Karpas-422 (cell line): Measurements from ENCODE around the gene TGOLN2. TPM values are rescaled to one million over a fixed set of nuclear protein-coding genes. Genes with fewer than 3 reads are reported as not detected.

Experiments used
- DNase-seq: peaks from one replicate; pipeline ENCODE4 v3.0.0-alpha.2; 2015
- H2AFZ ChIP-seq: fragments of 200-600 bp; sonication (generic); 2 replicates; pipeline ENCODE4 v1.6.1; 2014; ENCODE audit warnings: antibody characterized with exemption, low read length, mixed read lengths
- H3K27ac ChIP-seq: fragments of 200-600 bp; sonication (generic); 2 replicates; pipeline ENCODE4 v1.5.1; 2014; ENCODE audit warnings: mild to moderate bottlenecking, low read length, moderate library complexity
- H3K27me3 ChIP-seq: fragments of 200-600 bp; sonication (generic); 2 replicates; pipeline ENCODE4 v1.6.1; 2014; ENCODE audit warnings: low read length, mixed read lengths
- H3K36me3 ChIP-seq: fragments of 200-600 bp; sonication (generic); 2 replicates; pipeline ENCODE4 v1.6.1; 2014; ENCODE audit warnings: low read length, mixed read lengths; ENCODE audit not compliant: insufficient read depth
- H3K4me1 ChIP-seq: fragments of 200-600 bp; sonication (generic); 2 replicates; pipeline ENCODE4 v1.6.1; 2014; ENCODE audit warnings: mild to moderate bottlenecking, low read length, mixed read lengths
- H3K4me2 ChIP-seq: fragments of 200-600 bp; sonication (generic); 2 replicates; pipeline ENCODE4 v1.6.1; 2014; ENCODE audit warnings: low read length, low read depth, mild to moderate bottlenecking; ENCODE audit not compliant: poor library complexity, severe bottlenecking
- H3K4me3 ChIP-seq: fragments of 200-600 bp; sonication (generic); 2 replicates; pipeline ENCODE4 v1.5.1; 2014; ENCODE audit warnings: mild to moderate bottlenecking, antibody characterized with exemption, low read length, mixed read lengths
- H3K79me2 ChIP-seq: fragments of 200-600 bp; sonication (generic); 2 replicates; pipeline ENCODE4 v1.6.1; 2014; ENCODE audit warnings: mild to moderate bottlenecking, low read length, mixed read lengths
- H3K9ac ChIP-seq: fragments of 200-600 bp; sonication (generic); 2 replicates; pipeline ENCODE4 v1.6.0; 2014; ENCODE audit warnings: low read length
- H3K9me2 ChIP-seq: fragments of 200-600 bp; sonication (generic), shearing (Covaris generic); replicated peaks from 2 replicates; pipeline ENCODE4 v1.6.0; 2014; ENCODE audit warnings: mild to moderate bottlenecking, low read length, moderate library complexity; ENCODE audit not compliant: insufficient read depth
- H3K9me3 ChIP-seq: fragments of 300-700, 200-600 bp; sonication (generic); 2 replicates; pipeline ENCODE4 v1.6.1; 2014; ENCODE audit warnings: low read length, mixed read lengths
- H4K20me1 ChIP-seq: fragments of 200-600 bp; sonication (generic); 2 replicates; pipeline ENCODE4 v1.6.1; 2014; ENCODE audit warnings: mild to moderate bottlenecking, antibody characterized with exemption, low read length, low read depth; ENCODE audit not compliant: insufficient read depth
- total RNA-seq: library from RNA; depleted of rRNA; stranded (reverse); fragments of >200 nt; shearing (Covaris generic); gene quantifications from 2 replicates; pipeline ENCODE4 v1.2.3, GENCODE V29; 2014; ENCODE audit warnings: low replicate concordance

The TGOLN2 gene
- total RNA-seq, 1 experiment from 2014 or later, result 130 TPM

DNA sequence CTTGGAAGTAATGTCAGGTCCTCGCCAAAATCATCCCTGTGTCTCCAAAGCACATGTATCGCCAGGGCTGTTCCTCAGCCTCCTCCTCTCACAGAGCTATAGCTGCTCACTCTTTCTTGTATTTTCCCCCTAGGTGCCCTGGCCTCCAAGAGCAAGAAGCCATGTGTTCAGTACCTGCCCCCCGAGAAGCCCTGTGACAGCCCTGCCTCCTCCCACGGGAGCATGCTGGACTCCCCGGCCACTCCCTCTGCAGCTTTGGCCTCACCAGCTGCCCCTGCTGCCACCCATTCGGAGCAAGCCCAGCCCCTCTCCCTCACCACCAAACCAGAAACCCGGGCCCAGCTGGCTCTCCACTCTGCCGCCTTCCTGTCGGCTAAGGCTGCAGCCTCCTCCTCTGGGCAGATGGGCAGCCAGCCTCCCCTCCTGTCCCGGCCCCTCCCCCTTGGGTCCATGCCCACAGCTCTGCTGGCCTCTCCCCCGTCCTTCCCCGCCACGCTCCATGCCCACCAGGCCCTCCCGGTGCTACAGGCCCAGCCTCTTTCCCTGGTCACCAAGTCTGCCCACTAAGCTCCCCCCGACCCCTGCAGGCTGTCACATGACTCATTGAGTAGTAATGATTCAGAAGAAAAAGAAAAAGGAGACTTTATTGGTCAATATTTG lies 18.8 kb downstream of the TGOLN2 start:
- H3K4me3 ChIP-seq, result no peak overlapping the region

DNA sequence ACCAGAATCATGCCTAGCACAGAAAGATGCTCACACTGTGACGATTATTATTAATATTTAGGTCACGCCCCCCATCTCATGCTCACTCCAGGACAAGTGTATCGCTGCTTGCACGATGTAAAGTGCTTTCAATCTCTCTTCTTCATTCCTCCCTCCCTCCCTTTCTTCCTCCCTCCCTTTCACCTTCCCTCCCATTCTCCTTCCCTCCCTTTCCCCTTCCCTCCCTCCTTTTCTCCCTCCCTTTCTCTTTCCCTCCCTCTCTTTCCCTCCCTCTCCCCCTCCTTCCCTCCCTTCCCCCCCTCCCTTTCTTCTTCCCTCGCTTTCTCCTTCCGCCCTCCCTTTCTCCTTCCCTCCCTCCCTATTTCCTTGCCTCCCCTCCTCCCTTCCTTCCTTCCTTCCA lies 19.6 kb downstream of the TGOLN2 start:
- Histone ChIP-seq H3K27me3 (no peaks in the 10 kb centered on the region), H3K79me2 (no peaks in the 10 kb centered on the region), H3K4me3 (no peak overlapping the region), H3K9ac (no peak overlapping the region), H4K20me1 (peaks cover 22% of the 10 kb centered on the region; the same call in 1 of the 2 replicates), H3K27ac (no peak overlapping the region), H3K9me3 (no peaks in the 10 kb centered on the region), H2AFZ (no peak overlapping the region), H3K36me3 (no peaks in the 10 kb centered on the region), H3K4me2 (no peak overlapping the region), H3K9me2 (no peaks in the 10 kb centered on the region), H3K4me1 (peaks cover 28% of the 10 kb centered on the region)
- DNase-seq, result no peak

More for the DNA sequence above, 18.8 kb downstream of the TGOLN2 start:
- Histone ChIP-seq H3K36me3 (no peaks in the 10 kb centered on the region), H2AFZ (no peak overlapping the region), H3K27ac (no peak overlapping the region), H3K9me3 (no peaks in the 10 kb centered on the region), H3K9ac (no peak overlapping the region), H3K79me2 (no peaks in the 10 kb centered on the region), H3K4me2 (no peak overlapping the region), H3K4me1 (peaks cover 28% of the 10 kb centered on the region), H3K9me2 (no peaks in the 10 kb centered on the region), H4K20me1 (peaks cover 22% of the 10 kb centered on the region; the same call in 1 of the 2 replicates), H3K27me3 (no peaks in the 10 kb centered on the region)
- no peak for DNase-seq

DNA sequence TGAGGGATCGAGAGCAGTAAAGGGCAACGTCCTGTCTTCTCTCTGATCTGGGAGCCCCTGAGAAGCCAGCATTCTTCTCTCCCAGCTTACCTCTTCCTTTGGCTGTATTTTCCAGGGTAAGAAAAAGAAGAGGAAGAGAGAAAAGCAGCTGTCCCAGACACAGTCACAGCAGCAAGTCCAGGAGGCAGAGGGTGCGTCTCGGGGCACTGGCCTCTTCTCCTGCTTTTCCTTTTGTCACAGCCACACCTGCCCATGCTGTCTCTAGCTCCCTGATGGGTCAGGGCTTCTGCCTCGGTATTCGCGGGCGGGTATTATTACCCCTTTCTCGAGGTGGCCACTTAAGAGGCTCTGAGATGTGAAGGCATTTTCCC lies 20.3 kb downstream of the TGOLN2 start:
- H3K9ac ChIP-seq, result peak overlapping the region; percentile 52
- no peak overlapping the region for H3K27ac ChIP-seq
- no peak for DNase-seq
- H3K9me2 ChIP-seq, result no peaks in the 10 kb centered on the region
- H2AFZ ChIP-seq, result no peak overlapping the region
- peak overlapping the region; percentile 58 for H3K4me2 ChIP-seq
- no peaks in the 10 kb centered on the region for H3K36me3 ChIP-seq
- H3K79me2 ChIP-seq, result no peaks in the 10 kb centered on the region
- H3K4me3 ChIP-seq, result no peak overlapping the region
- no peaks in the 10 kb centered on the region for H3K27me3 ChIP-seq
- H4K20me1 ChIP-seq, result peaks cover 22% of the 10 kb centered on the region; the same call in 1 of the 2 replicates
- peaks cover 28% of the 10 kb centered on the region for H3K4me1 ChIP-seq
- H3K9me3 ChIP-seq, result no peaks in the 10 kb centered on the region

GRCh38 chr2:85303780-85304531 lies 23.8 kb downstream of the TGOLN2 start:
- DNase-seq, result no peak
- Histone ChIP-seq H3K9me2 (no peaks in the 10 kb centered on the region), H3K9ac (no peak overlapping the region), H3K9me3 (no peaks in the 10 kb centered on the region), H4K20me1 (no peaks in the 10 kb centered on the region; the same call in 1 of the 2 replicates), H3K36me3 (no peaks in the 10 kb centered on the region), H3K27me3 (no peaks in the 10 kb centered on the region), H3K4me1 (peaks cover 17% of the 10 kb centered on the region), H3K79me2 (no peaks in the 10 kb centered on the region), H3K4me2 (no peak overlapping the region), H3K4me3 (no peak overlapping the region), H2AFZ (no peak overlapping the region), H3K27ac (no peak overlapping the region)

DNA sequence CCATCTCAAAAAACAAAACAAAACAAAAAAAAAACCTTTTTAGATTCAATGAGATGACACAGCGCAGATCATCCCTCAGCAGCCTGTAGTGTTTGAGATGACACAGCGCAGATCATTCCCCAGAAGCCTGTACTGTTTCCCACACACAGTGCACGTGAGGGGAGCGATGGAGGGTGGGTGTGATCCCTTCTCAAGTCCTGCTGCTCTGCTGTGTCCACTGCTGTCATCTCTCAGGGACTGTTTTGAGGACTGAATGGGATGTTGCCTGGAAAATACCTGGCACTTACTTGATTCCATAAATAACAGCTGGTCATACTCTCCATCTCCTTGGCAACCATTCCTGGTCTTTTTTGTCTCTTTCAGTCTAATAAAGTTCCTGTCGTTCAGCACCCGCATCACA lies 25.7 kb downstream of the TGOLN2 start:
- H3K79me2 ChIP-seq, result no peaks in the 10 kb centered on the region
- H3K27me3 ChIP-seq, result no peaks in the 10 kb centered on the region
- H3K4me2 ChIP-seq, result no peak overlapping the region
- peaks cover 11% of the 10 kb centered on the region for H3K4me1 ChIP-seq
- no peak for DNase-seq
- H4K20me1 ChIP-seq, result no peaks in the 10 kb centered on the region
- H3K9ac ChIP-seq, result no peak overlapping the region
- H3K36me3 ChIP-seq, result no peaks in the 10 kb centered on the region
- no peak overlapping the region for H3K4me3 ChIP-seq
- no peaks in the 10 kb centered on the region for H3K9me2 ChIP-seq
- no peak overlapping the region for H3K27ac ChIP-seq
- H3K9me3 ChIP-seq, result no peaks in the 10 kb centered on the region
- no peak overlapping the region for H2AFZ ChIP-seq

GRCh38 chr2:85291425-85292023 lies 36.3 kb downstream of the TGOLN2 start:
- Histone ChIP-seq H4K20me1 (no peaks in the 10 kb centered on the region), H3K9me2 (no peaks in the 10 kb centered on the region), H3K9ac (no peak overlapping the region), H3K79me2 (no peaks in the 10 kb centered on the region), H3K4me3 (no peak overlapping the region), H3K9me3 (no peaks in the 10 kb centered on the region), H3K27me3 (no peaks in the 10 kb centered on the region), H3K4me2 (no peak overlapping the region), H3K4me1 (no peaks in the 10 kb centered on the region), H3K27ac (no peak overlapping the region), H3K36me3 (no peaks in the 10 kb centered on the region), H2AFZ (no peak overlapping the region)
- no peak for DNase-seq

DNA sequence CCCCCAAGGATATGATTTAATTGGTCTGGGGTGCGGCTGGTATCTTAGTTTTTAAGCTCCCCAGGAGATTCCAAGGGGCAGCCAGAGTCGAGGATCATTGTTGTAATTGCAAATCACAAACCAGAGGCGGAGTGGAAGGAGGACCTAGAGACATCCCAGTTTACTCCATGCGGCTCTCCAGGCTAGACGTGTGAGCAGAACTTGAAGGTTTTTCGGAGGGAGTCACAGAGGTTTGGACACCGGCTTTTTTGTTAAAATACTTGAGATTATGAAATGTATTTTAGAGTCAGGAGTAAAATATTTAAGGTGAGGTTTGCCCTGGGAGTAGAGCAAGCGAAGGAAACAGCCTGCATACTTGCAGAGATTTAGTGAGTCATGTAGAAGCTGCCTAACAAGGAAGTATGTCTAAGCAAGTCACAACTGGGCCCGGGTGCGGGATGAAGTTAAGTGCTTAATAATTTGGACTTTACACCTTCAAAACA lies 39.5 kb downstream of the TGOLN2 start:
- Histone ChIP-seq H3K9me3 (no peaks in the 10 kb centered on the region), H3K9ac (no peak overlapping the region), H3K79me2 (no peaks in the 10 kb centered on the region), H3K9me2 (no peaks in the 10 kb centered on the region), H4K20me1 (no peaks in the 10 kb centered on the region), H3K36me3 (no peaks in the 10 kb centered on the region), H3K4me3 (no peak overlapping the region), H3K27me3 (no peaks in the 10 kb centered on the region), H2AFZ (no peak overlapping the region), H3K4me1 (no peaks in the 10 kb centered on the region), H3K27ac (no peak overlapping the region), H3K4me2 (no peak overlapping the region)
- DNase-seq, result no peak

DNA sequence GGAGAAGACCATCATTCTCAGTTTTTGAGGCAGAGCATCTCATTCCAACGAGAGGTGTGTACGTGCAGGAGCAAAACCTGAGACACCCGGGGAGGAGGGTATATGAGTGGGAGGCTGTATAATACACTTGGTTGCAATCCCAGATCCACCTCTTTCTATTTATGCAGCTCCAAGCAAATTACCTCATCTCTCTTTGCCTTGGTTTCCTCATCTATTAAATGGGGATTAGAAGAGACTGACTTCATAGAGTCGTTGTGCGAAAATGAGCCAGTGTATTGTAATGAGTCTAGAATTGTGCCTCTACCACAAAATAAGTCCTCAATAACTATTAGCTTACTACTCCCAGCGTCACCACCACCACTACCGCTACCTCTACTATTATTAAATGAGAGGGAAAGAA lies 40.1 kb downstream of the TGOLN2 start:
- Histone ChIP-seq H3K27ac (no peak overlapping the region), H3K36me3 (no peaks in the 10 kb centered on the region), H3K9me2 (no peaks in the 10 kb centered on the region), H3K27me3 (no peaks in the 10 kb centered on the region), H3K4me2 (no peak overlapping the region), H2AFZ (no peak overlapping the region), H3K79me2 (no peaks in the 10 kb centered on the region), H3K4me1 (no peaks in the 10 kb centered on the region), H3K4me3 (no peak overlapping the region), H4K20me1 (no peaks in the 10 kb centered on the region), H3K9me3 (no peaks in the 10 kb centered on the region), H3K9ac (no peak overlapping the region)
- no peak for DNase-seq
